ENCODE results near the gene HAP1.
"Not testable (repeated sequence)": the region's sequence is repeated elsewhere in the genome, so short reads cannot be mapped to it uniquely, and the experiment has no call there.

Gene HAP1

GRCh38 chr17:41724476-41725050 lies 9.9 kb downstream of the HAP1 start:
- peak in 1 of 2 experiments; percentile 30 for DNase-seq

GRCh38 chr17:41723801-41724475 lies 10.5 kb downstream of the HAP1 start:
- DNase-seq: no peak

GRCh38 chr17:41722231-41722630 lies 12.2 kb downstream of the HAP1 start:
- no peak for DNase-seq

DNA sequence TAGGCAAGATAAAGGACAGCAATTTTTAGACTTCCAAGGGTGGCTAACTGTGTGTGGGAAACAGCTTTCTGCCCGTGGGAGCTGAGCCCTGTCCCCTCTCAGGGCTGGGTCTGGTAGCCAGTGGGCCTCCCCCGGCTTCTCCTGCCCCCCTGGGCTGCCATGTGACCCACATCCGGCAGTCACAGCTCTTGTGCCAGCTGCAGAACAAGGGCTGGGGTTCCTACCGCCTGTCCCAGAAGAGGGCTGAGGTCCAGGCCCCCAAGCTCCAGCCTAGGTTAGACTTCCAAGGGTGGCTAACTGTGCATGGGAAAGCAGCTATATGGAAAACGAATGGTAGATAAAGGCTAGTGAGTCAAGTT lies 16.2 kb downstream of the HAP1 start:
- no peak for DNase-seq

DNA sequence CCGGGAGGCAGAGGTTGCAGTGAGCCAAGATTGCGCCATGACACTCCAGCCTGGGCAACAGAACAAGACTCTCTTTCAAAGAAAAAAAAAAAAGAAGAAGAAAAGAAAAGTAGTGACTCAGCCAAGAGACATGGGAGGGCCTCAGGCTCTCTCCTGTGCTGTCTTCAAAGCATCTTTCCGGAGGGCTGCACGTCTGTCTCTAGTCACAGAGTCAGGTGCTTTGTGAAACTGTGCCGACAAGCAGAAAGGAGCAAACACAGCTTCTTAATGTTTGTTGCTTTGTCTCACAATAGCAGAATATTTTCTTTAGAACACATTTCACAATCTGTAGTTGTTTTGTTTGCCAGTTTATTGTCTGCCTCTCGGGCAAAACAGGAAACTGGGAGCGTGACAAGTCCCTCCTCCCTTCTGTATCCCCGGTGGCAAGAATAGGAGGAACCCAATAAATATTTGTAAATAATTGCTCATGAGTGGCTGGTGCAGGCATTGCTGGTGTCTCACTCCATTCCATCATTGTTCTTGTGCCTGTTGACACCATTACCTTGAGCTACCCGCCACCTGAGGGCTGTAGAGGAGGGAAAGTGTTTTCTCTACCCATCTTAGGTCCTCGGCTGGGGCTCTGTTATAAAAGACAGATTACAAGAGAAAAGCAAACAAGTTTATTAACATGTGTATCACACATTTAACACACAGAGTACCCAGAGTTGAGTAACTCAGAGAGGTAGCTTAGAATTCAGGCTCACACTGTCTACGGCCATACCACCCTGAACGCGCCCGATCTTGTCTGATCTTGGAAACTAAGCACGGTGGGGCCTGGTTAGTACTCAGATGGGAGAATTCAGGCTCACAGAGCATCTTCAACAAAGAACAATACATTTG lies 16.8 kb downstream of the HAP1 start:
- DNase-seq: no peak

GRCh38 chr17:41711669-41712400 lies 22.6 kb downstream of the HAP1 start, which contains the start of gene GAST:
GAST (plus strand) TSS chr17:41712331; CDS start chr17:41715437, 3,106 bp downstream.
- DNase-seq: no peak

DNA sequence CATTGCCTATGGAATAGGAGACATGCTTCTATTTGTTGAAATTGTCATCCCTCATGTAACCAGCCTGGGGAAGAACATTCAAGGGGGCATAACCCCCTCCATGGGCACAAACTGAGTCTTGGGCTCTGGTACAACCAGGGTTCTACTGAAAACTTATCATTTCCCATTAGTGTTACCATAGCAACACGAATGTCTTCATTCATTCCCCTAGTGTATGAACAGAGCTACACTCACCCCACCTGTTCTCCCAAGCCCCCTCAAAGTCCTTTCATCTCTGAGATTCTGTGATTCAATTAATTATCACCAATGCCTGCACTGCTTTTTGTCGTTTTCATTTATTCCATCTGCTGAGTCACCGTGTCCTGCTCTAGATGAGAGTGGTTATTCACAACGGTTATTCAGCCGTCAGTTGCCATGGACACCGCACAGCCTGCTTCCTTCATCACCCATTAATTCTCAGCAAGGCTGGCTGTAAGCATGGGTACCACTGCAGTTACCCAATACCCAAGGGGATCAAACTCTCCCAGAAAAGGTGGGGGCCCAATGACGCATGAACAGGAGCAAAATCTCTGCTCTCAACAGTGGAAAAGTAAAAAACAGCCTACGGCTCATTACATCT lies 23.9 kb downstream of the HAP1 start:
- DNase-seq: peak; percentile 27 to 54

DNA sequence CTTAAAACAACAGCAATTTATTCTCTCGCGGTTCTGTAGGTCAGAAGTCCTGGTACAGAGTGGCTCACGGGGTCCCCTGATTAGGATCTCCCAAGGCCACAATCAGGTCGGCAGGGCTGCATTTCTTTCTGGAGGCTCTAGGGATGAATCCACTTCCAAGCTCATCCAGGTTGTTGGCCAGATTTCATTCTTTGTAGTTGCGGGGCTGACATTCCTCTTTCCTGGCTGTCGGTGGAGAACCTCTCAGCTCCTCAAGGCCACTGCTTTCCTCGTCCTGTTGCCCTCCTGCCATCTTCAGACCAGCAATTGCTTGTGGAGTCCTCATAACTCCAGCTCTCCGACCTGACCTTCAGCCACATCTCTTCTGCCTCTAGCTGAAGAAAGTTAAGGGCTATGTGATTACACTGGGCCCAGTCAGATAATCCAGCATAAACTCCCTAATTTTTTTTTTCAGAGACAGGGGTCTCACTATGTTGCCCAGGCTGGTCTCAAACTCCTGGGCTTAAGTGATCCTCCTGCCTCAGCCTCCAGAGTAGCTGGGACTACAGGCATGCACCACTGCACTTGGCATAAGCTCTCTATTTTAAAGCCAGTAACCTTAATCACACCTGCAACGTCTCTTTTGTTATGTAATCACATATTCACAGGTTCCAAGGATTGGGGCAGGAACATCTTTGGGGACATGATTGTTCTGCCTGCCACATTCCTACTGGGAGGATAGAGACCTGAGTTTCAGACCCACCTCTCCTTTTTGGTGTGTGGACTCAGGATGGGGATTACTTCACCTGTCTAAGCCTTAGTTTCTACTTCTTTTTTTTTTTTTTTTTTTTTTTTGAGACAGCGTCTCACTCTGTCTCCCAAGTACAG lies 26.4 kb downstream of the HAP1 start:
- no peak for DNase-seq

GRCh38 chr17:41705271-41705991 lies 29.0 kb downstream of the HAP1 start:
- no peak for DNase-seq

DNA sequence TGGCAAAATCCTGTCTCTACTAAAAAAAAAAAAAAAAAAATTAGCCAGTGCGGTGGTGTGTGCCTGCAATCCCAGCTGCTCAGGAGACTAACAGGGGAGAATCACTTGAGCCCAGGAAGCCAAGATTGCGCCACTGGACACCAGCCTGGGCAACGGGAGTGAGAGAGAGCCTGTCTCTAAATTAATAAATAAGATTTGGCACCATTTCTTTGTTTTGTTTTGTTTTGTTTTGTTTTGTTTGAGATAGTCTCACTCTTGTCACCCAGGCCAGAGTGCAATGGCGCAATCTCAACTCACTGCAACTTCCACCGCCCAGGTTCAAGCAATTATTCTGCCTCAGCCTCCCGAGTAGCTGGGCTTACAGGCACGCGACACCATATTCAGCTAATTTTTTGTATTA lies 31.7 kb downstream of the HAP1 start:
- DNase-seq: no peak

GRCh38 chr17:41700843-41701242 lies 33.6 kb downstream of the HAP1 start:
- DNase-seq: not testable (repeated sequence)

DNA sequence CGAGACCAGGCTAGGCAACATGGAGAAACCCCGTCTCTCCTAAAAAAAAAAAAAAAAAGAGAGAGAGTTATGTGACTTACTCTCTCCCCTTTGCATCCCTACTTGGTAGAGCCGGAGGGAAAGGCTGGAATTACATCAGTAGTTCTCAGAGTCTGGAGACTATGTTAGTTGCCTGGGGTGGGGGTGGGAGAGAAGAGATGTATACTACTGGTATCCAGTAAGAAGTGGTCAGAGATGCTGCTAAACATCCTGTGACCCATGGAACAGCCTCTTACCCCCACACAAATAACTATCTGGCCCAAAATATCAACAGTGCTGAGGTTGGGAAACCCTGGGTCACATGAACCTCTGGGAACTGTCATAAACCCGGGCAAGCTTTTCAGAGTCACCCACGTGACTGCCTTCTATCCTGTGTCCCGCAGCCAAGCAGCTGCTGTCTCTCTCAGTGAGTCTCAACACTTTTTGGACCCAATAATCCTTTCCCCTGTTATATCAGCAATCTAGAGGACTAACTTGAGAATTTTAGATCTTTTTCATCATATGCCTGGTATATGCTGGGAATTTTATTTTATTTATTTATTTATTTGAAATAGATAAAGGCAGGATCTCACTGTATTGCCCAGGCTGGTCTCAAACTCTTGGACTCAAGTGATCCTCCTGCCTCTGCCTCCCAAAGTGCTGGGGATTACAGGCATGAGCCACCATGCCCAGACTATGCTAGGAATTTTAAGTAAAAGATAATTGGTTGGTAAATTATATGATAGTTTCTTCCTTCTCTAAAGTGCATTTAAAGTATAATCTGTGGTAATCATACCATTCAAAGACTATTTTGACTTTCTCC lies 37.1 kb downstream of the HAP1 start:
- DNase-seq: no peak

DNA sequence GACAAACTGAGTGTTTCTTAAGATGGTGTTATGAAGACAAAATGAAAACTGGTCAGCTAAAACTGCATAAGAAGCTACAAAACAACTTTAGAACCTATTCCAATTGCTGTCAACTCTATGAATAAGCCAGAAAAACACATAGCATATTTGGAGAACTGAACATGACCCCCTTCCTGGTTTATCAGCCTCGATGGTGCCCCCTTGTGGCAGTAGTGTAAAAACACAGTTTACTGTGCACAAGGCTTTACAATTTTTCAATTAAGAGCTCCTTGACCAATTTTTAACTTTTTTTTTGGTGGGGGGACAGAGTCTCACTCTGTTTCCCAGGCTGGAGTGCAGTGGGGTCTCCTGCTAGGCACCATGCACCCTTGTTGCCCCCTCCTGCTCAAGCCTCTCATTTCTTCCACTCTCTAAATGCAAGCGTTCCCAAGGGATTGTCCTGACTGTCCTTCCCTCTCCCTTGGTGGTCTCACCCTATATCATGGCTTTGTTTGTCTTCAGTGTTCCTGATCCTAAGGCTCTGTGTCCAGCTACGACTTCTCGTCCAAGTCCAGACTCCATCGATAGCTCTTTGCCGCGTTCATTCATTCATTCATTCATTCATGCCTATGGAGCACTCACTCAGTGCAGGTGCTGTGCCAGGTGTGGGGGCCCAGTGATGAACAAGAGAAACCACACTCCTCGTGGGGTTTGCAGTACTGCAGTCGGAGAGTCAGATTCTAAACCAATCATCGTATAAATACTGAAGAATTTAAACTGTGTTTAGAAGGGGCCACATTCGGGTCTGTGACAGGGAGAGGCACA lies 38.3 kb downstream of the HAP1 start:
- peak; percentile 67 to 84 for DNase-seq

- DNase-seq: no peak
Observed at GRCh38 chr17:41695134-41695661, 39.2 kb downstream of the HAP1 start.

GRCh38 chr17:41692722-41693521 lies 41.5 kb downstream of the HAP1 start:
- no peak for DNase-seq

DNA sequence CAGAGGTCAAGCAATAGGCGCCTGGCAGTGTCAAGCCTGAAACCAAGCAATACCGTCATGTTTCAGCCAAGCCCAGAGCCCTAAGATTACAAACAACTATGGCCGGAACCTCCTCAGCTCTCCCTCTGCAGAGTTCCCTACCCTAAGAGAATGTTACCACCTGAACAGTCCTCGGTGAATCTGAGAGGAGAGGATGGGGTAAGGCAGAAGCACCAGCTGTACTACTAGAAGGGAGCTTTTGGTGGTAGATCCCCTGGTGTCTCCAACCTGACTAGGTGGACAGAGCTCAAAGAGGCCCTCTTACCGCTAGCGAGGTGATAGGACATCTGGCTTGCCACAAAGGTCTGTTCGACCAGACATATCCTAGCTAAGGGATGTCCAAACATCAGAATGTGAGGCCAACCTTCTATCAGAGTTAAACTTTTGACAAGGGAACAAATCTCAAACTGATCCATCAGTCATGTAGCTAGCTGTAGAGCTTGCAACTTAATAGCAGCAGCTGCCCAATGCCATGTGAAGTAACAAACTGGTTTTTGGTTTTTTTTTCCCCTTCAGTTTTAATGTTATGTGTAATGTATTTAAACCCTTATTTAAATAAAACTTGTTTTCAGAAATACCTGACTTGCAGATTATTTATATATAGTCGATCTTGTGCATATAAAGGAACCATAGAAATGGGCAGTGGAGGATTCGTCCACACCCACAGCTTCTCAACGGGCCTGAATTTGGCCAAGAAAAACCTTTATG lies 43.2 kb downstream of the HAP1 start:
- DNase-seq: no peak

DNA sequence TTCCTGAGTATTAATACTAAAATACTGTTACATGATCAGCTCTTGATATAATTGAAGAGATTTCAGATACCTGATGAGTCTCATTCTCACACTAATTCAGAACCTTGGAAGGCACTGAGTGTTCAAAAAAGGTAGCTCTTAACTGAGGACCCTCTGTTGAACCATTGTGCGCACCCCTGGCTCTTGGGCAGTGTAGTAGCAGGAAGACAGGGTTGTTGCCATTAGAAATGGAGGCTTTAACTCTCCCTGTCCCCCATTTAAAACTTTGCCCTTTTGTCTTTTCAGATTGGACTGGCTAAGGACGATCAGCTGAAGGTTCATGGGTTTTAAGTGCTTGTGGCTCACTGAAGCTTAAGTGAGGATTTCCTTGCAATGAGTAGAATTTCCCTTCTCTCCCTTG lies 43.9 kb downstream of the HAP1 start:
- no peak for DNase-seq
